HG03571 (cell line): ENCODE measurements around the gene WBP2NL.

Source experiments
- ATAC-seq: cut with Tn5 transposase; IDR thresholded peaks from one replicate; pipeline ENCODE4 v1.9.1; 2021; ENCODE audit not compliant: unreplicated experiment

Gene WBP2NL

GRCh38 chr22:42025421-42025820 is 26.8 kb downstream of the WBP2NL start:
- no peak for ATAC-seq

DNA sequence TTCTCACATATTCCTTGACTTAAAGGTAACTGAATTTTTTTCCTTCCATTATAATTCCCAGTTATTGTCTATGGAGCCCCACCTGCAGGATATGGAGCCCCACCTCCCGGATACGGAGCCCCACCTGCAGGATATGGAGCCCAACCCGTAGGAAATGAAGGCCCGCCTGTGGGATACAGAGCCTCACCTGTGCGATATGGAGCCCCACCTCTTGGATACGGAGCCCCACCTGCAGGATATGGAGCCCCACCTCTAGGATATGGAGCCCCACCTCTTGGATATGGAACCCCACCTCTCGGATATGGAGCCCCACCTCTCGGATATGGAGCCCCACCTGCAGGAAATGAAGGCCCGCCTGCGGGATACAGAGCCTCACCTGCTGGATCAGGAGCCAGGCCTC is 28.1 kb downstream of the WBP2NL start:
- no peak for ATAC-seq

- ATAC-seq: no peak
Observed at GRCh38 chr22:42033263-42034181, 34.9 kb downstream of the WBP2NL start.

GRCh38 chr22:42035256-42035655 is 36.7 kb downstream of the WBP2NL start:
- no peak for ATAC-seq

DNA sequence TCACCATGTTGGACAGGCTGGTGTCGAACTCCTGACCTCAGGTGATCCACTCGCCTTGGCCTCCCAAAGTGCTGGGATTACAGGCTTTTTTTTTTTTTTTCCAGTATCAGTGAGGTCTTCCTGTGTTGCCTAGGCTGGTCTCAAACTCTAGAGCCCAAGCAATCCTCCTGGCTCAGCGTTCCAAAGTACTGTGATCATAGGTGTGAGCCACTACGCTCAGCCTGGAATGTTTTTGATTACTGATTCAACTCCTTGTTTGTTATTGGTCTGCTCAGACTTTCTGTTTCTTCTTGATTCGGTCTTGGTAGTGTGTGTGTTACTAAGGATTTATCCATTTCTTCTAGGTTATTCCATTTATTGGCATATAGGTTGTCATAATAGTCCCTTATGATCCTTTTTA is 40.7 kb downstream of the WBP2NL start:
- ATAC-seq: no peak

GRCh38 chr22:42041784-42042183 is 43.2 kb downstream of the WBP2NL start:
- ATAC-seq: no peak

- no peak for ATAC-seq
Observed at GRCh38 chr22:42050641-42051180, 52.1 kb downstream of the WBP2NL start.

DNA sequence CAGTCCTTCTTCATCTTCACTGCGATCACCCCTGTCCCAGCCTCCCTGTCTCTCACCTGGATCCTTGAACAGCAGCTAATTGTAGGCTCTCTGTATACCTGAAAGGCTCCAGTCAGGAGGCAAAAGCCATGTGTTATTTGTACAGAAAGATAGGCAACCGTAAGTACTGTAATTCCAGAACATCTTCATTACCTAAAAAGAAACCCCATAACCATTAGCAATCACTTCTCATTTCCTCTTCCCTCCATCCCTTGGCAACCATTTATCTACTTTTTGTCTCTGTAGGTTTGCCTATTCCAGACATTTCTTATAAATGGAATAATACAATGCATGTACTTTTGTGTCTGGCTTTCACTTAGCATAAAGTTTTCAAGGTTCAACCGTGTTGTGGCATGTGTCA is 54.2 kb downstream of the WBP2NL start:
- no peak for ATAC-seq

- no peak for ATAC-seq
Observed at GRCh38 chr22:42056757-42057511, 58.3 kb downstream of the WBP2NL start.

DNA sequence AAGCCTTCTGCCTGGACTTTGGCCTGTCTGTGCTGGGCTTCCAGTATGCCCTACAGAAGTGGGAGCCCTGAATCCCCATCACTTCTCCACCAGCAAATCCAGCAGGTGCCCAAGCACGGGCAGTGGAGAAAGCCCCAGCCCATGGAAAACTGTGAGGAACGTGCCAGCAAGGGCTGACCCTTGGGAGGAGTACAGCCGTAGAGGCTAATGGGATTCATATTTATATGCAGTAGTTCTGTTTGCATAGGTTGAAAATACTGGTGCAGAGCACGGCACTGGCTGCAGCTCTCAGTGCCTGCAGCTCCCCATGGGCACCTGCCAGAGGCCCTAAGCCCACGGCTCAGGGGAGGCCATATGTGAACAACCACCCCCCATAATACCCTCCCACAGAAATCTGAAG is 61.9 kb downstream of the WBP2NL start:
- no peak for ATAC-seq

DNA sequence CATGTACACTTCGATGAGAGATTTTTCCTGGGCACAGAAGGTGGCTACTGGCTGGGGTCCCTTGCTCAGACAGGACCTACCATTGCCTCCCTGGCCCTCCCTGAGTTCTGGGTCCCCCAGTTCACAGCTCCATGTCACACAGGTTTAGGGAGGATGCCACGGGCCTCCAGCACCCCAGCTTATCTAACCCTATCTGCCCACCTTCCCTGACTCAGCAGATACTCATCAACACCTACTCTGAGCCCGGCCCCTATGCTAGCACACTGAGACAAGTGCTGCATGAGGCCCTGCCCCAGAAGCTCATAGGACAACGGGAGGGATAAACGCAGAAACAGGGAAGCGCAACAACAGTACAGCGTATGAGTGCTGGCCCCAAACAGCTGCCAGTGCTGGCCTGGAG is 62.5 kb downstream of the WBP2NL start:
- ATAC-seq: no peak

GRCh38 chr22:42062506-42063170 is 64.0 kb downstream of the WBP2NL start:
- ATAC-seq: no peak

DNA sequence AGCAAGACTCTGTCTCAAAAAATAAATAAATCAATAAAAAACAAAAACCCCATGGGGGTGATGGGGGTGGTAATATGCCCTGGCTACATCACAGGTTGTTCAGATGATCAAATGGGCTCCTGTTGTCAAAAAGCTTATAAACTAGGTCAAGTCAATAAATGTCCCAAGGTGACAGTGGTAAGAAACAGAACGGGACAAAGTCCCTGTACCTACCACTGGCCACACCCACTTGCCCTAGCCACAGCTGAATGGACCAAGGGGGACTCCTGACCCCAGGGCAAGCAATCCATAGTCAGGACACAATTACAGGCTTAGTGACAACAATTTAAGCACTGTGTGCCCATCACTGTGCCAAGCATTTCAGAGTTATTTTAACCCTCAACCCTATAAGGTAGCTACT is 66.0 kb downstream of the WBP2NL start:
- ATAC-seq: no peak

DNA sequence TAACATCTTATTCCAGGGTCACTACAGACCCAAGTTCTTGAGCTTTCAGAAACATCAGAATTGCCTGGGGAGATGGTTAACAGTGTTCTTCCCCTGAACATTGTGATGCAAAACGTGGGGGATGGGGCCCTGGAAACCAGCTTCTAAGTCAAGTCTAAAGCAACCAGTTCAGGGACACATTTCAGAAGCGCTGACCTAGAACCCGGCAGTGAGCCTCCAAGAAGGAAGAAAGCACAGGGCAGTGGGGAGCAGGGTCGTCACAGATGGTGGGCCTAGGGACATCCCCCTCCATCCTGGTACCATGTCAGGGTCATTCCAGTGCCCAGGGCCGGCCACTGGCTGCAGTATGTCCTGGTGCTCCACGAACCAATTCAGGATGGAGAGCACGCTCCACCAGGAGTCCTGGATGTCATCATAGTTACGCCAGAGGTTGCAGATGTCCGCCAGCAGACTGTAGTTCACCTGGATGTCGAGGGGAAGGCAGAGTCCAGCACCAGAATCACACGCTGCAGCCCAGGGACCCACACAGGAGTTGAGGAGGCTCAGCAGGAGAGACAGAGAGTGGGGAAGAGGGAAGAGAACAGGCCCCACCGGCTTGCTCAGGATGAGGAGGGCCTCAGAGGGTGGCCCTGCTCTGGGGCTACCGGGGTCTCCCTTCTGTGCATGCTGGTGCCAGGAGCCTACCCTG is 67.0 kb downstream of the WBP2NL start:
- ATAC-seq: no peak

DNA sequence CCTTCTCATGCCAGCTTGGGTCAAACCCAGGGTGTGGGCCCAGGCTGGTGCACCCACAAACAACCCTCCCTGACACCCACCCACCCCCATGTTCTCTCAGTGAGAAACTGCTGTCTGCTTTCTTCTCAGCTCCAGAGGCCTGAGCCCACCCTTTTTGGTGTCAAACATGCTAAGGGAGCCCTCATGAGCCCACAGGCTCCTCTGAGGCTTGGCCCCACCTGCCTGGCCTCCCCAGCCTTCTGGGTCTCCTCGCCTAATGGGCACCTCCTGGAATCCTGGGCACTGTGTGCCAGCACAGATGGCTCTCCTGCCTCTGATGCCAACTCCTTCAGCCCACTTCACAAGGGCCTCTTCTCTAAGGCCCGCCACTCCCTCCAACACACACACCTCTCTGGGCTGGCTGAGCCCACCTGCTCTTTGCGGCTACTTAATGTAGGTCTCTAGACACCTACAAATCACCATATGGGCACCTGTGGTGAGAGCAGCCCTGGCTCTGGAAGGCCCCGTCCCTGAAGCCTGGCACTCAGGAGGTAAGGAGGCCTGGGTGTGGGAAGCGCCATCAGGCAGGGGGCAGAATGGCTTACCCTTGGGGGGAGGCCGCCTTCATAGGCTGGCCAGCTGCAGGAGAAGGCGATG is 67.7 kb downstream of the WBP2NL start:
- ATAC-seq: no peak

- ATAC-seq: no peak
Observed at GRCh38 chr22:42066937-42067336, 68.3 kb downstream of the WBP2NL start.

- no peak for ATAC-seq
Observed at GRCh38 chr22:42067671-42068251, 69.2 kb downstream of the WBP2NL start.

- ATAC-seq: no peak
Observed at GRCh38 chr22:42068291-42068690, 69.7 kb downstream of the WBP2NL start.

- ATAC-seq: no peak
Observed at GRCh38 chr22:42069801-42070516, 71.4 kb downstream of the WBP2NL start.
